GM21390 (cell line): Measurements from ENCODE around the gene SLC25A26.
A peak's percentile ranks its signal among the peaks of the same experiment; 100 is the strongest.
"Not testable (repeated sequence)": the region's sequence is repeated elsewhere in the genome, so short reads cannot be mapped to it uniquely, and the experiment has no call there.

ENCODE experiments used
- ATAC-seq: cut with Tn5 transposase; IDR thresholded peaks from one replicate; pipeline ENCODE4 v1.9.1; 2021; ENCODE audit not compliant: unreplicated experiment

Gene SLC25A26

GRCh38 chr3:66406831-66407610, 186.2 kb downstream of the SLC25A26 start:
- ATAC-seq, result no peak

GRCh38 chr3:66407611-66408218, 186.9 kb downstream of the SLC25A26 start:
- ATAC-seq, result peak; percentile 86

GRCh38 chr3:66409771-66410754, 189.3 kb downstream of the SLC25A26 start:
- ATAC-seq, result no peak

DNA sequence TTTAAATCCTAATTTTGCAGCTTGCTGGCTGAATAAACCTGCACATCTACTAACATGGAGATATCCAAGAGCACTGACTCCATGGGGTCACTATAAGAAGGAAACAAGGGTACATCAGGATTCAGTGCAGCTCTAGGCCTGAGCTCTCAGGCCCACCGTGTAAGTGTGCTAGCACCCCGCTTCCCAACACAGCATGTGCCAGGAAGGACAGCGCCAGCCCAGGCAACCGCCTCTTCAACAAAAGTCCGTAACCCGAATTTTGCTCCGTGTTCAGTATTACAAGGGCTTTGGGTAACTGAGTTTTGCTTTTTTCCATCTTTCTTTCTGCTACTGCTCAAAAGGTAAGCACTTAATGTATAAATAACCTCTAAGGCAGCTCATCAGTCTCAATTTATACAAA, 190.2 kb downstream of the SLC25A26 start:
- ATAC-seq, result no peak

GRCh38 chr3:66411474-66411873, 190.7 kb downstream of the SLC25A26 start:
- ATAC-seq, result no peak

DNA sequence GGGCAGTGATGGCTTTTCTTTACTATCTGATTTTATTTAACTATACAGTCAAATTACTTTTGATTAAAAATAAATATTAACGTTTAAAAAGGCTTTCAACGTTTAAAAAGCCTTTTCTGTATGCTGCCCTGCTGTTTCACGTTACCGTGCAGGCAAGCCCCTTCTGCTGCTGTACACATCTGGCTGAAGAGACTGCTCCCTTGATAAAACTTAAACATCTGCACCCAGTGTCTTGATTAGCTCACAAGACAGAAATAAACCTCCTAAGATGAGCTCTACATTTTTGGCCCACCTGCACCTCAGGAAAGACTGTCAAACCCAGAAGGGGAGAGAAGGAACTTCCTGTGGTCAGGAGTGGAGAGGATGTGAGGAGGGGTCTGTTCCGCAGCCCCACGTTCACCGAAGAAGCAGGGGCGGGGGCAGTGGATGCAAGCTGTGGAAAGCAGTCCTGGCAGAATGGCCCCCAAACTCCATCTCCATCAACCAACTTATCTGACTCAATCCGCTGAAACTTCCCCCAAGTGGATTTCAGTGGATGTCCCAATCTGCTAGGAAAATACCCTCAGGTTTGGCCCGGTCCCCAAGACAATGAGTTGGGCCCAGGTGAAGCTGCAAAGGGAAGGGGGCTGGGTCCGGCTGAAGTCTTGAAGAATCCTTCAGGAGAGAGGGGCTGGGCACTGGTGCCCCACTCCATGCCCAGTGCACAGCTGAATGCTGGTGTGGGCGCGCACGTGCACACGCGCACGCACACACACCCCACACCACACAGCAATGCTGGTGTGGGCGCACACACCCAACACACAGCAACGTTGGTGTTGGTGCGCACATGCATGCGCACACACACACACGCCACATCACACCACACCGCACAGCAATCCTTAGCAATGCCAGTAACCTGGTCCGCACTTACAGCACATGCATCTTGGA, 191.4 kb downstream of the SLC25A26 start:
- ATAC-seq, result no peak

- no peak for ATAC-seq
These were observed 192.4 kb downstream of the SLC25A26 start for GRCh38 chr3:66413151-66413751.

- ATAC-seq, result no peak
These were observed 194.0 kb downstream of the SLC25A26 start for GRCh38 chr3:66414846-66415245.

GRCh38 chr3:66415867-66416428, 195.1 kb downstream of the SLC25A26 start:
- no peak for ATAC-seq

- ATAC-seq, result no peak
These were observed 195.9 kb downstream of the SLC25A26 start for GRCh38 chr3:66416556-66417304.

- ATAC-seq, result no peak
These were observed 197.7 kb downstream of the SLC25A26 start for GRCh38 chr3:66418475-66418931.

DNA sequence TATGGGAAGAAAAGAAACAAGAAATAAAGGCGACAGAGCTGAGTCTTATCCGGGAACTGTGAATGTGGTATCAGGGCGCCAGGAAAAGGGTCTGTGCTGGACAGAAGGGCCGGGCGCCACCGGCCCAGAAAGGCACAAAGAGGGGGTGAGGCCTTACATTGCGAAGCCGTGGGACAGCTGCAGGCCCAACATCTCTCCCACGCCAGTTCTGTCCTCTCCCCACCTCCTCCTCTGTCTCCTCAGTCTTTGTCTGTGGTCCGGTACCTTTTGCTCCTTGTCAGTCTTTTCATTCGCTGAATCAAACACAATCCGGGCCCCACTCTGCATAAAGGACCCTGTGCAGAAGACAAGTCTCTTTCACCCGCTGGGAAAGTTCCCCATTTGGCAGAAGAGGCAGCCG, 198.2 kb downstream of the SLC25A26 start:
- no peak for ATAC-seq

DNA sequence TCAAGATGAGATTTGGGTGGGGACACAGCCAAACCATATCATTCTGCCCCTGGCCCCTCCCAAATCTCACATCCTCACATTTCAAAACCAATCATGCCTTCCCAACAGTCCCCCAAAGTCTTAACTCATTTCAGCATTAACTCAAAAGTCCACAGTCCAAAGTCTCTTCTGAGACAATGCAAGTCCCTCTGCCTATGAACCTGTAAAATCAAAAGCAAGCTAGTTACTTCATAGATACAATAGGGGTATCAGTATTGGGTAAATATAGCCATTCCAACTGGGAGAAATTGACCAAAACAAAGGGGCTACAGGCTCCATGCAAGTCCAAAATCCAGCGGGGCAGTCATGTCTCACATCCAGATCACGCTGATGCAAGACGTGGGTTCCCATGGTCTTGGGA, 200.3 kb downstream of the SLC25A26 start:
- ATAC-seq, result not testable (repeated sequence)

DNA sequence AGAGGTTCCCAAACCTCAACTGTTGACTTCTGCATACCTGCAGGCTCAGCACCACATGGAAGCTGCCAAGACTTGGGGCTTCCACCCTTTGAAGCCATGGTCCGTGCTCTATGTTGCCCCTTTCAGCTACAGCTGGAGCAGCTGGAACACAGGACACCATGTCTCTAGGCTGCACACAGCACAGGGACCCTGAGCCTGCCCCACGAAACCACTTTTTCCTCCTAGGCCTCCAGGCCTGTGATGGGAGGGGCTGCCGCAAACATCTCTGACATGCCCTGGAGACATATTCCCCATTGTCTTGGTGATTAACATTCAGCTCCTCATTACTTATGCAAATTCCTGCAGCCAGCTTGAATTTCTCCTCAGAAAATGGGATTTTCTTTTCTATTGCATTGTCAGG, 201.1 kb downstream of the SLC25A26 start:
- ATAC-seq, result not testable (repeated sequence)

- no peak for ATAC-seq
These were observed 203.0 kb downstream of the SLC25A26 start for GRCh38 chr3:66423791-66424190.

DNA sequence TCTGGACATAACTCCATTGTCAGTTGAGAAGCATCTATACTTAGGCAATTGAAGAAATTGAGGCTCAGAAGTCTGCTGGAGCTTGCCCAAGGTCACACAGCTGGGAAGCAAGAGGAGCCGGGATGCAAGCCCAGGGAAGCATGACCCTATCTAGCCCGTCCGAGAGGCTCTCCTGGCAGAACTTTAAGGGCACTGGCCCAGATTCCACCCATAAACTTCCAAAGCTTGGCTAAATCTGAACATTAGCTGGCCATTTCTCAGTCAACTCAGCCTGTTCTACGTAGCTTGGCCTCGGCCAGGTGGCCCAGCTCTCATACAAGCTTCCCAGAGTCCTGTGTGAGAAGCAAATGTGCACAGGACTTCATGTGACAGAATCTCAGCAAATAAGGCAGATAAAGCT, 204.2 kb downstream of the SLC25A26 start:
- no peak for ATAC-seq

- ATAC-seq, result no peak
These were observed 204.8 kb downstream of the SLC25A26 start for GRCh38 chr3:66425576-66426114.

- ATAC-seq, result no peak
These were observed 205.3 kb downstream of the SLC25A26 start for GRCh38 chr3:66426135-66426534.

GRCh38 chr3:66427352-66427751, 206.6 kb downstream of the SLC25A26 start:
- no peak for ATAC-seq
